Myocyte (in vitro differentiated cells): ENCODE data around the gene SH3BP2. TPM values are rescaled to one million over a fixed set of nuclear protein-coding genes. Genes with fewer than 3 reads are reported as not detected.

Experiments
- DNase-seq: peaks from one replicate; pipeline ENCODE4 v3.0.0-alpha.2; 2012; ENCODE audit warnings: low read depth
- total RNA-seq: library from RNA; depleted of rRNA; stranded (reverse); fragments of >200 nt; gene quantifications from 2 replicates; pipeline ENCODE4 v1.2.3, GENCODE V29; 2014

SH3BP2 gene
- total RNA-seq, 1 donor from 2014 or later = 24.9 TPM

- DNase-seq = peak; percentile 56
These were observed 58.3 kb downstream of the SH3BP2 start for GRCh38 chr4:2850966-2851798.

- DNase-seq = peak; percentile 50
These were observed 59.6 kb downstream of the SH3BP2 start for GRCh38 chr4:2852481-2852921.

GRCh38 chr4:2855584-2855983, 62.7 kb downstream of the SH3BP2 start:
- no peak for DNase-seq

GRCh38 chr4:2856266-2856665, 63.4 kb downstream of the SH3BP2 start:
- DNase-seq = no peak

DNA sequence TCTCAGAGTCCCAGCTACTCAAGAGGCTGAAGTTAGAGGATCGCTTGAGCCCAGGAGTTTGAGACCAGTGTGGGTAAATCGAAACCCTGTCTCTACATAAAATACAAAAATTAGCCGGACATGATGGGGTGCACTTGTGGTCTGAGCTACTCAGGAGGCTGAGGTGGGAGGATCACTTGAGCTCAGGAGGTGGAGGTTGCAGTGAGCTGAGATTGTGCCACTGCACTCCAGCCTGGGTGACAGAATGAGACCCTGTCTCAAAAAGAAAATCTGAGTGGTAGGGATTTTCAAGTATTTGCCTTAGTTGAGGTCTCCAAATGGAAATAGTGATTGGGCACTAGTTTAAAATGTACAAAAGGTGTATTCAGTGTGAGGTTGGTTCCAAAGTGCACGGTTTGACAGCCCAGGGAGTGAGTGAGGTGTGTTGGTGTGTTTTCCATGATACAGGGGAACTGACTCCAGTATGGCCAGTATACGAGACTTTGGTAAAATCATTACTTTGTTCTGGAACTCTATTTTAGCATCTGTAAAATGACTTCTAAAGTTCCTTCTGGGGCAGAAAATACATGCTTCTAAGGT, 64.6 kb downstream of the SH3BP2 start:
- no peak for DNase-seq

- DNase-seq = peak; percentile 89
These were observed 65.7 kb downstream of the SH3BP2 start for GRCh38 chr4:2858451-2859217.

- DNase-seq = no peak
These were observed 66.6 kb downstream of the SH3BP2 start for GRCh38 chr4:2859514-2859913.

- DNase-seq = peak; percentile 39
These were observed 67.8 kb downstream of the SH3BP2 start for GRCh38 chr4:2860391-2861348.

DNA sequence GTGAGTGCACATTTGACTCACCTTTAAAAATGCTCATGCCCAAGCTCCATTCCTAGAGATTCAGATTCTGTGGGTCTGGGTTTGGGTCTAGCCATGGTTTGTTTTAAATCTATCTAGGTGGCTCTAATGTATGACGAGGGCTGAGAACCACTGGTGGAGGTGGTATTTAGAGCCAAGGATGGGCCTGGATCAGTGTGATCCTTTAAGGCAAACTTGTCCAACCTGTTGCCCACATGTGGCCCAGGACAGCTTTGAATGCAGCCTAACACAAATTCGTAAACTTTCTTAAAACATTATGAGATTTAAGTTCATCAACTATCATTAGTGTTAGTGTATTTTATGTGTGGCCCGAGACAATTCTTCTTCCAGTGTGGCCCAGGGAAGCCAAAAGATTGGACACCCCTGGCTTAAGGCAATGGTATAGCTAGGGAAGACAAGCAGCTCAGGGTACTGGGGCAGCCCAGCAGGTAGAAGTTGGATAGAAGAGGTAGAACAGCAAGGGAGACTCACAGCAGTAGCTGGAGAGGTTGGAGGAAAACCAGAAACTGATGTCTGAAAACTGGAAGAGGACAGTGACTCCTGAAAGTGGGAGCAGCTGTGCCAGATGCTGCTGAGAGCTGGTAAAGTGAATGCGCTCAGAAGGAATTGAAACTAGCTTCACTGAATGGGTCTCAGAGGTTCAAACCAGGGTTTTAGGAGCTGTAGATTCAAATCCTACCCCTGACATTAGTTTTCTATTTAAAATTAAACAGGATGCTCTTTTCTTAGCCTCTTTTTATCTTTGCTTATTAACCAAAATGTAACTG, 68.9 kb downstream of the SH3BP2 start:
- DNase-seq = no peak

- DNase-seq = peak; percentile 42
These were observed 69.6 kb downstream of the SH3BP2 start for GRCh38 chr4:2862528-2862927.

GRCh38 chr4:2863649-2864048, 70.8 kb downstream of the SH3BP2 start:
- DNase-seq = no peak

DNA sequence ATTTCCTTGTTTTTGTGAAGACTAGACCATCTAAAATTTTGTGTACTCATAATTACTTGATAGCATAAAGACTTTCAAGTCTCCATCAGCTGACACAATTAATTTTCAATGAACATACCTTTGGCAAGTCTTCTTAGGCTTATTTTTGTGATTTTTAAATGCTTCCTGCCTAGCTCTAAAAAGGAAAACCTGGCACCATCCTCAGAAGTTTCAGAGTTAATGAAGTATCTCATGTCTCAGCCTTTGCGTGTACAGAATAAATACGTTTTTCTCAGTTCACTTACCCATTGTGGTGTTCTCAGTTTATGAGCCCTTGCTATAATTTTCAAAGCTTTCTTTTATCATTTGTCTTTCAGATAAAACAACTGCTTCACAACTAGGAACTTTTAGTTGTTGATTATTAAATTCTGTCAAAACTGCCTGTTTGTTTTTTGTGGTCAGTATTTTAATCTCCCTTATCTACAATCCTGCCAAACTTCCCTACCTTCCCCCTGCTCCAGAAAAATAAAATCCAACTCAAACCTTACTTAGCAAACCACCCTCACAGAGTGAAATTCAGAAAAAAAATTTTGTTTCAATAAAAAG, 72.4 kb downstream of the SH3BP2 start:
- no peak for DNase-seq

- no peak for DNase-seq
These were observed 73.4 kb downstream of the SH3BP2 start for GRCh38 chr4:2866160-2866861.

DNA sequence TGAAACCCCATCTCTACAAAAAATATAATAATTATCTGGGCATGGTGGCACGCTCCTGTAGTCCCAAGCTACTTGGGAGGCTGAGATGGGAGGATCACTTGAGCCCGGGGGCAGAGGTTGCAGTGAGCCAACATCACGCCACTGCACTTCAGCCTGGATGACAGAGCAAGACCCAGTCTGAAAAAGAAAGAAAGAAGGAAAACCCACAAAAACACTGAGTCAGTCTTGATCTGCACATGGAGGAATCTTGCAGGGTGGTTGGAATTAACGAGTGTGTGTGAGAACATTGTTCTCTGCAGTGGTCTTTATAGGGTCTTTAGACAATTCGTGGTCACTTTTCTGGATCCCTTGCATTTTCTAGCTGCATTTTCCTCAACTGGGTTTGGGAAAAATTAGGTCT, 74.0 kb downstream of the SH3BP2 start:
- DNase-seq = no peak

DNA sequence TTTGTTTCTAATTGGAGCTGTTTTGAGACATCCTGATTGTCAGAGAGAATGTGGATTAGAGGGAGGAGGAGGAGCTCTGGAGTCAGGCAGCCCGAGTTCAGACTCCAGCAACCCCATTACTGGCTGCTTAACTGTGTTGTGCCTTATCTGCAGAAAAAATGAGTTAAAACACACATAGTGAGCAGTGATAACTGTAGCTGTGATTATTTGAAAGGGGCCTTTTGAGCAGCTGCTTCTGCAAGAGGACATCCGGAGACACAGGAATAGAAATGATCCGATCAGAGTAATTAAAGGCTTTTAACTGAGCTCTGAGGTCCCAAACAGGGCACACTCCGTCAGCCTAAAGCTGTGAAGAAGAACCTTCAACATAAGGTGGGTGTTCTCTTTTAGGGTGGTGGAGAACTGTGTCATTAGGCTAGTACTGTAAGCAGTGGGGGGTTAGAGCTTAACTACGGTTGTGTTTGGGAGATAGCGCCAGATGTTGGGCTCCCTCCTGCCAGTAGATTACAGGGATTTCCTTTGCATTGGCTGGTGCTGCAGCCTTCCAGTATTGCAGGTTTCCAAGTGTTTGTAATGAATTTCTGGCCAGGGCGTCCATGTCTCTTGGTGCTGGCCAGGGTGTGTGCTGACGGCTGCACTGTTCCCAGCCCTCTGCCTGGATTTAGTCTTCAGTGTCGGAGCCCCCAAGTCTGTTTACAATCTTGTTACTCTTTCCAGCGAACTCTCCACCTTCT, 75.0 kb downstream of the SH3BP2 start:
- no peak for DNase-seq

GRCh38 chr4:2868877-2869487, 76.1 kb downstream of the SH3BP2 start:
- DNase-seq = no peak

DNA sequence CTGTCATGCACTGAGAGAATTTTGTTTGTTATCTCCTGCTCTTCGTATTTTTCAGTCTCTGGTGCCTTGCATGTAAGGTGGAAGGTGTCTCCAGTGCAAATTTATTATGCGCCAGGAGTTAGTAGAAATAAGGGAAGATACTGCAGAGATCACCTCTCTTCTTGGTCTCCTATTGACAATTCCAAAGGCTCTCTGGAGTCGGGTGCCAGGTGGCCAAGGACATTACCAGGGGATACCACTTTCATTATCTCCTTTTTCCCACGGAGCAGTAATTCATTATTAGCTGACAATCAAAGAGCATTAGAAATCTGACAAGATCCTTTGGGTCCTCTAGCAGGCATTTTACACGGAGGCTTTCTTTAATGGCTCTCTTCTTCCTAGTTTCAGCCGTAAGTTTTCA, 76.8 kb downstream of the SH3BP2 start:
- DNase-seq = no peak

- no peak for DNase-seq
These were observed 77.2 kb downstream of the SH3BP2 start for GRCh38 chr4:2870082-2870481.
